AG04449 (cell line): ENCODE data around the gene CABP7.

Source experiments
- CTCF ChIA-PET: fragments of 350-600 bp; formaldehyde crosslinking; extraction: SDS; loops from one replicate; lab custom pipeline; 2021; ENCODE audit warnings: antibody characterized with exemption; lab: Yijun Ruan, JAX
- POLR2A ChIA-PET: fragments of 400-600, 350-600 bp; formaldehyde crosslinking; extraction: SDS; loops from one replicate; lab custom pipeline; 2020; ENCODE audit warnings: antibody characterized with exemption, inconsistent platforms; lab: Yijun Ruan, JAX
- DNase-seq: peaks from one replicate; pipeline ENCODE4 v3.0.0-alpha.2; 2010; ENCODE audit warnings: low read depth, low spot score
- H3K4me3 ChIP-seq: 2 replicates; pipeline ENCODE4 v1.5.1; 2011; ENCODE audit warnings: low read depth, mild to moderate bottlenecking, control low read depth, low read length
- TF ChIP-seq, protein P1 (sequence below): IDR thresholded peaks from one replicate; pipeline ENCODE4 v1.5.1; 2011; ENCODE audit warnings: mild to moderate bottlenecking, moderate library complexity, low read length, control low read depth, inconsistent platforms; ENCODE audit not compliant: insufficient read depth; ENCODE audit errors: missing control alignments

Gene CABP7

DNA sequence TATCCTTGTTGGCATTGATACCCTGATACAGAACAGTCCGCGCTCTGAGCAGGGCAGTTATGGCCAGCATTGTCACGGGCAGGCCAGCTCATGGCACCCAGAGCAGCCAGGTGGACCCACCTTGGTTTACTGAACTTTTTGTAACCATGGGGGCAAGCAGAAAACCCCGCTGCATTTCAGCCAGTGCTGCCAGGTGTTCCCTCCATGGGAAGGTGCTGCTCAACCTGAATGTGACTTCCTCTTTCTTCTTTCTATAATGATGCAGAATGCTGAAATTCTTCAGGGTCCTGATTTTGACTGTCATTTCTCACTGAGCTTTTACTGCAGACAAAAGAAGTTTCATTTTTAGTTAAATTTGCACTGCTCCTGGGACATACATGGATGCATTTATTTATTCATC is 35.6 kb upstream of the CABP7 start:
- CTCF ChIA-PET, result interaction anchor here (1.0 to 2.2 kb wide), 5 partner anchors 9 to 405 kb away, joined by 3 to 9 read pairs (median 5); no protein-coding TSS in a partner anchor
- TF ChIP-seq, protein P1, sequence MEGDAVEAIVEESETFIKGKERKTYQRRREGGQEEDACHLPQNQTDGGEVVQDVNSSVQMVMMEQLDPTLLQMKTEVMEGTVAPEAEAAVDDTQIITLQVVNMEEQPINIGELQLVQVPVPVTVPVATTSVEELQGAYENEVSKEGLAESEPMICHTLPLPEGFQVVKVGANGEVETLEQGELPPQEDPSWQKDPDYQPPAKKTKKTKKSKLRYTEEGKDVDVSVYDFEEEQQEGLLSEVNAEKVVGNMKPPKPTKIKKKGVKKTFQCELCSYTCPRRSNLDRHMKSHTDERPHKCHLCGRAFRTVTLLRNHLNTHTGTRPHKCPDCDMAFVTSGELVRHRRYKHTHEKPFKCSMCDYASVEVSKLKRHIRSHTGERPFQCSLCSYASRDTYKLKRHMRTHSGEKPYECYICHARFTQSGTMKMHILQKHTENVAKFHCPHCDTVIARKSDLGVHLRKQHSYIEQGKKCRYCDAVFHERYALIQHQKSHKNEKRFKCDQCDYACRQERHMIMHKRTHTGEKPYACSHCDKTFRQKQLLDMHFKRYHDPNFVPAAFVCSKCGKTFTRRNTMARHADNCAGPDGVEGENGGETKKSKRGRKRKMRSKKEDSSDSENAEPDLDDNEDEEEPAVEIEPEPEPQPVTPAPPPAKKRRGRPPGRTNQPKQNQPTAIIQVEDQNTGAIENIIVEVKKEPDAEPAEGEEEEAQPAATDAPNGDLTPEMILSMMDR, result no peak
- POLR2A ChIA-PET, result interaction anchor here (0.6 kb wide), 1 partner anchor 35 kb away, joined by 3 read pairs; no protein-coding TSS in a partner anchor
- no peak for DNase-seq
- no peak overlapping the region for H3K4me3 ChIP-seq

GRCh38 chr22:29689206-29689879 is 30.5 kb upstream of the CABP7 start:
- no peak for DNase-seq
- ChIA-PET CTCF (interaction anchor here (0.7 to 10.3 kb wide), 28 partner anchors 9 to 566 kb away, joined by 3 to 65 read pairs (median 5); no protein-coding TSS in a partner anchor), POLR2A (no interaction called here)
- TF ChIP-seq, protein P1, result no peak
- H3K4me3 ChIP-seq, result no peak overlapping the region

DNA sequence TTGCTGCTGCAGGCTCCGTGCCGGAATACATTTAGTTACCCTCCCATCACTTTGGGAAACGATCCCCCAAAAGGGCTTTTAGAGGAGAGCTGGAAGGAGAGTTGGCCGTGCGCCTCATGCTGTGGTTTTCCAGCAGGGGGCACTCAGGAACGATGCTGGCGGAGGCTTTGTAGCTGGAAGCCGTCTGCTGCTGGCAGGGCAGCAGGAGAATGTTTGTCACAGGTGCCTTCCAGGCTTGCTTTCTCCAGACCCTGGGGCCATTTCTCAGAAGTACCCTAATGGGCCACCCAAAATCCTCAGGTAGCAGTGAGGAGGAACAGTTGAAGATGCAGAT is 30.0 kb upstream of the CABP7 start:
- CTCF ChIA-PET, result interaction anchor here (0.7 to 10.3 kb wide), 29 partner anchors 9 to 566 kb away, joined by 3 to 65 read pairs (median 5); no protein-coding TSS in a partner anchor
- TF ChIP-seq, protein P1, result peak; percentile 85
- POLR2A ChIA-PET, result no interaction called here
- no peak for DNase-seq
- H3K4me3 ChIP-seq, result no peak overlapping the region

- DNase-seq, result no peak
- TF ChIP-seq, protein P1, result no peak
- H3K4me3 ChIP-seq, result no peak overlapping the region
- ChIA-PET POLR2A (no interaction called here), CTCF (interaction anchor here (0.7 to 10.3 kb wide), 25 partner anchors 9 to 565 kb away, joined by 3 to 65 read pairs (median 5); no protein-coding TSS in a partner anchor)
Measured at GRCh38 chr22:29690476-29690875, 29.3 kb upstream of the CABP7 start.

DNA sequence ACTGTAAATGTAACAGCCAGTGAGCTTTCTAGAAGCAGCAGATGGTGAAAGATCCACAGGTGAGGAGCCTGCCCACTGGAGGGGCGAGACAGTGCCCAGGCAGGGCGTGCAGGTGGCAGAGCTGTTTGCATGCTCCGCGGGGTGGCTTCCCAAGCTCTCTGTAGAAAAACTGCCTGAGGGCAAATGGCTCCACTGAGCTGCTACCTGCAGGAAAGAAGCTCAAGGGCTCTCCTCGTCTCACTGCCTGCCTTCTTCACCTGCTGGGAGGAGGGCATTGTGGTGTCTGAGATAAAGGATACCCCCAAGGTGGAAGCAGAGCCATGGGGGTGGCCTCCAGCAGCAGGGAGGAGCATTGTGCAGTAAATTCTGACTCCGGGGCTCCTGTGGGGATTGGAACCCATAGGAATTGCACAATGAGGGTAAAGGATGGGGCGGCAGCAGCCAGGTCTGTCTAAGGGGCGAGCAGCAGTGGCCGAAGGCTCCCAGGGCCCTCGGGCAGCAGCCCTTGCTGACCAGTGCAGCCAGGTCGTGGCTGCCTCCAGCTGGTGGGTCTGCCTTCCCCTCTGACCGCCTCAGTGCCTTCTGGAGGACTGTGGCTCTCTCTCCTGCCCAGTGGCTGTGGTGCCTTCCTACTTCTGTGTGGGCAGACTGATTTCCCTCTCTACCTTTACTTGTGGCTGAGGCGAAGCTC is 28.0 kb upstream of the CABP7 start:
- ChIA-PET POLR2A (no interaction called here), CTCF (interaction anchor here (1.1 to 10.3 kb wide), 9 partner anchors 12 to 563 kb away, joined by 3 to 65 read pairs (median 5); no protein-coding TSS in a partner anchor)
- TF ChIP-seq, protein P1, result no peak
- no peak overlapping the region for H3K4me3 ChIP-seq
- DNase-seq, result no peak

GRCh38 chr22:29692327-29692640 is 27.5 kb upstream of the CABP7 start:
- no peak for DNase-seq
- ChIA-PET POLR2A (no interaction called here), CTCF (interaction anchor here (1.2 to 10.3 kb wide), 4 partner anchors 313 to 397 kb away, joined by 4 to 65 read pairs (median 5); no protein-coding TSS in a partner anchor)
- TF ChIP-seq, protein P1, result no peak
- no peak overlapping the region for H3K4me3 ChIP-seq
